ENCODE measurements around the gene CXCL13.

The CXCL13 gene

GRCh38 chr4:77599378-77599777 is 6.2 kb upstream of the CXCL13 start:
- peaks cover 2% of the 10 kb centered on the region for H3K27me3 ChIP-seq (replicated peaks)
- H3K27ac ChIP-seq, result no peak overlapping the region
- TF ChIP-seq CTCF (IDR thresholded peaks at IDR 0.05; ENCODE audit: low read depth, low read length, missing control alignments), result peak; percentile 83
- in situ Hi-C loops (cut with HindIII; ENCODE audit: low pct_ligation_motif_present, low sequenced_read_pairs), result no loop called here
- DNase-seq, result peak; percentile 55
- H3K4me3 ChIP-seq (ENCODE audit: low read depth, low read length), result no peak overlapping the region
- H3K36me3 ChIP-seq (replicated peaks), result no peaks in the 10 kb centered on the region

- H3K4me3 ChIP-seq (ENCODE audit: low read depth, low read length), result no peak overlapping the region
- DNase-seq, result peak; percentile 22
- H3K27ac ChIP-seq, result no peak overlapping the region
- peaks cover 2% of the 10 kb centered on the region for H3K27me3 ChIP-seq (replicated peaks)
- no peaks in the 10 kb centered on the region for H3K36me3 ChIP-seq (replicated peaks)
- peak; percentile 89 for TF ChIP-seq CTCF (IDR thresholded peaks at IDR 0.05; ENCODE audit: low read depth, low read length, missing control alignments)
- in situ Hi-C loops (cut with HindIII; ENCODE audit: low pct_ligation_motif_present, low sequenced_read_pairs), result no loop called here
Observed at GRCh38 chr4:77600521-77601451, 4.8 kb upstream of the CXCL13 start.

GRCh38 chr4:77601614-77602187 is 3.9 kb upstream of the CXCL13 start:
- TF ChIP-seq CTCF (IDR thresholded peaks at IDR 0.05; ENCODE audit: low read depth, low read length, missing control alignments), result no peak
- in situ Hi-C loops (cut with HindIII; ENCODE audit: low pct_ligation_motif_present, low sequenced_read_pairs), result no loop called here
- no peak for DNase-seq
- Histone ChIP-seq H3K4me3 (ENCODE audit: low read depth, low read length) (no peak overlapping the region), H3K36me3 (replicated peaks) (no peaks in the 10 kb centered on the region), H3K27me3 (replicated peaks) (peaks cover 2% of the 10 kb centered on the region), H3K27ac (no peak overlapping the region)

- Histone ChIP-seq H3K36me3 (replicated peaks) (no peaks in the 10 kb centered on the region), H3K4me3 (ENCODE audit: low read depth, low read length) (no peak overlapping the region), H3K27me3 (replicated peaks) (peaks cover 6% of the 10 kb centered on the region), H3K27ac (no peak overlapping the region)
- in situ Hi-C loops (cut with HindIII; ENCODE audit: low pct_ligation_motif_present, low sequenced_read_pairs), result no loop called here
- TF ChIP-seq CTCF (IDR thresholded peaks at IDR 0.05; ENCODE audit: low read depth, low read length, missing control alignments), result no peak
- DNase-seq, result no peak
Observed at GRCh38 chr4:77613267-77613666, 7.6 kb downstream of the CXCL13 start.

- no peak overlapping the region for H3K27ac ChIP-seq
- in situ Hi-C loops (cut with HindIII; ENCODE audit: low pct_ligation_motif_present, low sequenced_read_pairs), result no loop called here
Observed at GRCh38 chr4:77615153-77615552, 9.5 kb downstream of the CXCL13 start.

More at GRCh38 chr4:77615153-77615552, 9.5 kb downstream of the CXCL13 start:
- no peaks in the 10 kb centered on the region for H3K36me3 ChIP-seq (replicated peaks)
- no peak for DNase-seq
- no peak overlapping the region for H3K4me3 ChIP-seq (ENCODE audit: low read depth, low read length)
- TF ChIP-seq CTCF (IDR thresholded peaks at IDR 0.05; ENCODE audit: low read depth, low read length, missing control alignments), result no peak
- H3K27me3 ChIP-seq (replicated peaks), result peaks cover 4% of the 10 kb centered on the region

Measured in brain microvascular endothelial cell (primary cell).